A549 treated with DMSO at 1 μM for 4 hours (cell line): ENCODE measurements around the gene PM20D1. TPM values are rescaled to one million over a fixed set of nuclear protein-coding genes. Genes with fewer than 3 reads are reported as not detected.

Experiments
- total RNA-seq: library from RNA; stranded (reverse); fragments of 200-300 nt; extraction: Qiagen RNA extraction; gene quantifications from 5 replicates; pipeline ENCODE4 v1.2.3, GENCODE V29; 2022; ENCODE audit warnings: low read depth

Gene PM20D1
- not detected in 5 replicates for total RNA-seq

GRCh38 chr1:205849619-205850355 is at the start of gene PM20D1:
Gene PM20D1, minus strand, starts transcription at chr1:205850132. Its CDS starts 60 bp downstream, at chr1:205850072.

DNA sequence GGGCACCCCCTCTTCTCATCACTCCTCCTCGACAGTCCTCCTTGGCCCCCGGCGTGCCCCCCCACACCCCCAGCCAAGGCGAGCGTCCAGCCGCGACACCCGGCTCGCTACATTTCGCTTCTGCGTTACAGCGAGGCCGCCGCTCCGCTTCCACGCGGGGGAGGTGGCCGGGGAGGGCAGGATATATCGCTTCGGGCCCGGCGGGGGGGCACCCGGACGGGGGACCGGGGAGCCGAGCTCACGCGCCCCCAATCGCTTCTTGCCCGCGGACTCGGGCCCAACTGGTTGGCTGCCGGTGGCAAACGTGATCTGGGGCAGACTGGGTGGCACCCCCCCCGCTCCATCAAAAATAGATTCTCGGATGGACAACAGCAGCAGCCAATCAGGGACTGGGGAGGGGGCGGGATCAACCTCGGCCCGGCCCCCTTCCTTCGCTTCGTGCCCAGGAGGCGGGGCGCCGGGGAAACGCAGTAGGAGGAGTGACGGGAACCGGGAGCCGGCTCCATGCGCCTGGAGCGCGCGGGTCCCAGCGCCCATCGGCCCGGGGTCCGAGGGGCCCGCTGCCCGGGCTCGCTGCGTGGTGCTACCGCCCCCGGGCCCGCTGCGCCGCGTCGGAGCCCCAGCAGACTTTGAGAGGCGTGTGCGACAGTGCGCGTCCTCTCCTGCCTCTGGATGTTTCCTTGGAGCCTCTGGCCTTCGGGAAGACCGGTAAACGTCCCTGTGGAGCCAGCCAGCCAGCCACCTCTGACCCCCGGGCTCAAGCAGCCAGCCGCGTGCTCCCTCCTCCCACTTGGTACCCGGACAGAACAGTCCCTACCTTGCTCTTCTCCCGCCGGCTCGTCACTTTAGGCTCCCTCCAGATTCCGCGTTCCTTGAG is 36.8 kb downstream of the PM20D1 start, which contains the start of gene SLC41A1:
TSS of gene SLC41A1 (minus strand) at position 321 of the 877 bp plus-strand sequence. CDS start 2,757 bp downstream, outside the sequence.

Other genes with a start within 250 kb of the PM20D1 start
- 6.4 to 9.5 TPM (median 8.6 TPM) in 5 replicates for gene ELK4, start 218.1 kb downstream of the PM20D1 start, total RNA-seq
- gene SLC45A3, start 169.6 kb downstream of the PM20D1 start, total RNA-seq: 5.5 to 7.2 TPM (median 6.7 TPM) in 5 replicates
- 94.8 to 158 TPM (median 127 TPM) in 5 replicates for gene NUCKS1, start 100.0 kb downstream of the PM20D1 start, total RNA-seq
- 12.5 to 13.6 TPM (median 13.0 TPM) in 5 replicates for gene RAB29, start 74.7 kb downstream of the PM20D1 start, total RNA-seq
- 25.2 to 28.8 TPM (median 27.3 TPM) in 5 replicates for gene SLC41A1, start 36.9 kb downstream of the PM20D1 start, total RNA-seq
- 0.04 to 0.14 TPM (median 0.08 TPM) in 5 replicates for gene SLC26A9, start 93.3 kb upstream of the PM20D1 start, total RNA-seq
- 1.4 to 2.9 TPM (median 1.8 TPM) in 5 replicates for gene RAB7B, start 153.3 kb upstream of the PM20D1 start, total RNA-seq
- gene CTSE, start 173.8 kb upstream of the PM20D1 start, total RNA-seq: not detected in 5 replicates
- gene RHEX, start 203.0 kb upstream of the PM20D1 start, total RNA-seq: not detected in 5 replicates